Fibroblast of gingiva (primary cell): ENCODE data around the gene ZBTB21.

Experiments used
- DNase-seq: peaks from one replicate; pipeline ENCODE4 v3.0.0-alpha.2; 2011; ENCODE audit warnings: low read depth

Gene ZBTB21

DNA sequence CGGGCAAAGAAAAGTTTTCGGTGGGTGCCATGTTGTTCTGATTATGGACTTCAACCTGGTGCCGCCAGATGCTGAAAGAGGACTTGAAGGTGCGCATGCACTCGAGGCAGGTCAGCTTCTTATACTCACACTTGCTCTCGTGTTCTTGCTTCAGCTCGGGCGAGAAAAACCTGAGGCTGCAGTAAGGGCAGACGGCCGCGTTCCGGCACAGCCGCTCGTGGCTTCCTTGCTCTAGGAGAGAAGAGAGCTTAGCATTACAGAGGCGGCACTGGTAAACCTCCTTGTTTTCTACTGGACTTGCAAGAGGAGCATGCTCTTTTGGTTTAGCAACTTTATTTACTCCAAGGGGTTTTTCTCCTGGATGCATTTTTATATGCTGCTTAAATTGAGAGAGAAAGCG is 18.5 kb downstream of the ZBTB21 start:
- DNase-seq: no peak

DNA sequence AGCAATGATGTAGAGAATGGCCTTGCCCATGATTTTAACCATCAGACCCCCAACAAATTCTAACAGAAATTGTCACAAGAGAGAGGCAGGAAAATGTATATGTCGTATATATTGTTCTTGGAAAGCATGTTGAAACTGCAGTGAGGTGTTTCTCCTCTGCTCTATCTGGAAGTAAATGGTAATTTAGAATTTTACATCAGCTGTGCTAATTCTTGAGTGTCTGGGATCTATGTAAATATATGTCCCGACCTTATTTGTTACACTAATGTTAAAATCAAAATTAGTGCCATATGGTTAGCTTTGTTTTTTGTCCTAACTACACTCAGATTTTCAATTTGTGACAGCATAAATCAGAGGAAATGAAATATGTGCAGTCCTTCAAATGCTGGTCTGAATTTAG is 20.5 kb downstream of the ZBTB21 start:
- DNase-seq: no peak

DNA sequence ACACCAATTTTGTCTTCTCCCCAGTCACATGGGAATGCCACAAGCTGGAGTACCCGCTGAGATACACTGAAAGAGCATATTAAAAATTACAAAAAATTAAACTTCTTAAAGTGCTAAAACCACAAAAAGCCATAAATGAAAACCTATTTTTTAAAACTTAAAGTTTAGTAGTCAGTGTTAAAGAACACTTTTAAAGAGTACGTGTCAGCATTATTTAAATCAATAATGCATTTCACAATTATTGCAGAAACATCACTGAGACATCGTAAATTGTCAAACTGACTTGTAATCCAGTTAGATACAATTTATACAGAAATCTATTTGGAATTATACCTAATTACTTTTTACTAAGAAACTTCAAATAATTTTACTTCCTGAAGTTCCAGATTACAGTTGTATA is 22.9 kb downstream of the ZBTB21 start:
- DNase-seq: no peak

DNA sequence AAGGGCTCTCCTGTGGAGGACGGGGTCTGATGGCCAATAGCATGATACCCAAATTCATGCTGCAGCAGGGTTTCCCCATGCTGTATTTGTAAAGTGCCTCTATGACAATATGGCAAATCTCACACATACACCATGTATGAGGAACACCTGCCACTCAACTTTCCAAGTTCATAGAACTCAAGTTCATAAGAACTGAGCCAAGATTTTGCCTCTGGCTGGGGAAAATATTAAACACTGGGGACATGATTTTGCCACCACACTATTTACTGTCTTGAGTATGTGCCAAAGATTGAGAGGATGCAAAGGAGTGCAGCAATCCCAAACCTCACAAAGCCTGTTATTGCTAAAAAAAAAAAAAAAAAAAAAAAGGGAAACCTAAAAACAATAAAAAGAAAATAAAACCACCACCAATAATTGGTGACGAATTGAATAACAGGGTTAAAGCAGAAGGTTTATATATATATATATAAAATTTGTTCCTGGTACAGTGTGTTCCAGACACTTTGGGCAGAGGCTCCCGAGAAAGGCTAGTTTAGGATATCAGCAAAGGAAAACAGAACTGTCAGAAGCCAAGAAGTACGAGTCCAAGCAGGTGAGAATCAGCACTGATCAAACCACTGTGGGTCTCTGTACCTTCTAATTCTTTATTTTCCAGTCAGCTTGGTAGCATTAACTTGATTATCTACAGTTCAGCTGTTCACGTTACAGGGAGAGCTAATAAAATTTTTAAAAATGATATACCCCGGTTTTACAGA is 24.3 kb downstream of the ZBTB21 start:
- DNase-seq: no peak

DNA sequence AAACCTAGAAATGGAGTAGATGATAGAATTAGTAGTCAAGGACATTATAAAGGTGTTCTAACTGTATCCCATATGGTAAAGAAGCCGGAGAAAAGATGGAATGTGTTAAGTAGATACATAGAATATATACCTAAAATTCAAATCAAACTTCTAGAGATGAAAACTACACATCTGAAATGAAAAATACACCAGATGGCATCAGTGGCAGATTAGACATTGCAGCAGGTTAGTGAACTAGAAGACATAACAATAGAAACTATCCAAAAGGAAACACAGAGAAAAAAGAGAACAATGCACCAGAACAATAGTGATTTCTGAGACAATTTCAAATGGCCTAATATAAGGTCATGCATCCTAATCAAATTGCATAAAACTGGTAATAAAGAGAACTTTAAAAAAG is 26.9 kb downstream of the ZBTB21 start:
- DNase-seq: no peak

DNA sequence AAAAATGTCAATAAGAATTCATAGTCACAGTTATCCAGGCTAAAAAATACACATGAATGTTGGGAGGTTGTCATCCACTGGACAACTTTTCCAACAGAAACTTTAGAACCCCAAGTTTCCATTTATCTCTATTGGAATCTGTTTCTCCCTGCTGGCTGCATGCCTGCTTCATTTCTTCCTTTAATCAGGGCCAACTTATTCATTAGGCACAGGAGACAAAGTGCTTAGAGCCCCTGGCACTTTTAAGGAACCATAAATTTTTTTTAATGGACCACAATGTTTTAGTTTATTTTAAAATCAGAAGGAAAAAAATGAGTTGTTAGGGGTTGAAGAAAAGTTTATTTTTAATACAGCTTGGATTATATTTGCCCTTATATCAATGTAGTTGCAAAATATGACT is 29.6 kb downstream of the ZBTB21 start:
- DNase-seq: no peak

DNA sequence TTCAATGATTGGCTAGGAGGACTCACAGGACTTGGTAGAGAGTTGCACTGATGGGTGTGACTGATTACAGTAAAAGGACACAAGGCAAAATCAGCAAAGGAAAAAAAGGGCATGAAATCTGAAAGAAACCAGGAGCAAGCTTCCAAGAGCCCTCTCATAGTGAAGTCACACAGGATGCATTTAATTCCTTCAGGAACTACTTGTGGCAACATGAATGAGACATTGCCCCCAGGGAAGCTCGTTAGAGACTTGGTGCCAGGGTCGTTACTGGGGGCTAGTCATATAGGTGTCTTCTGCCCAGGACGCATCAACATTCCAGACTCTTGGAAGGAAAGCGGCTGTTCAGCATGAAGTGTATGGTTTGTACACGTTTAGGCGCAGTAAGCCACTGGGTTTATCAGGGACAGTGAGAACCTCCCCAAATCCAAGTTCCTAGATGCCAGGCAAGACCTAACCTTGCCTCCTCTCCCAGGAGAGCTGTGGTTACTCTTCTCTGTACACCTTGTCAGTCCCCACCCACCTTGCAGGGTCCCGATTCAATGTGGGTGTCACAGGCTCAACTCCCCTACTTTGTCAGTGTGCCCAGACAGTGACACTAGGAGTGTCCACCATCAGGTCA is 30.3 kb downstream of the ZBTB21 start:
- DNase-seq: no peak

DNA sequence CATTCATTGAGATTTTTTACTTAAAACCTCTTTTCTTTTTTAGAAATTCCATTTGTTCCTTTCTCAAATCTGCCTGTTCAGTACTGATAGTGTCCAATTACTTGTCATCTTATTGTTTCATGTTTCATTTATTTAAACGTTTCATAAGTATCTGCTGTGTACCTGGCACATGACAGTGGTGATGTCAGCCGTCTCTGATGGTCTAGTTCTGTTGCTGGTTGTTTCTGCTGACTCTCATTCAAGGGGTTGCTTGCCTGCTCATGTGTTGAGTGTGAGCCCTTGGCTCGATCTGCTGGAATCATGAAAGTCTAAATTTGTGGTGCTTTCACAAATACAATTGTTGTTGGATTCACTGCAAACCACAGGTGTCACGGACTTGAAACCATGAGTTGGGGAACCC is 30.8 kb downstream of the ZBTB21 start:
- no peak for DNase-seq

DNA sequence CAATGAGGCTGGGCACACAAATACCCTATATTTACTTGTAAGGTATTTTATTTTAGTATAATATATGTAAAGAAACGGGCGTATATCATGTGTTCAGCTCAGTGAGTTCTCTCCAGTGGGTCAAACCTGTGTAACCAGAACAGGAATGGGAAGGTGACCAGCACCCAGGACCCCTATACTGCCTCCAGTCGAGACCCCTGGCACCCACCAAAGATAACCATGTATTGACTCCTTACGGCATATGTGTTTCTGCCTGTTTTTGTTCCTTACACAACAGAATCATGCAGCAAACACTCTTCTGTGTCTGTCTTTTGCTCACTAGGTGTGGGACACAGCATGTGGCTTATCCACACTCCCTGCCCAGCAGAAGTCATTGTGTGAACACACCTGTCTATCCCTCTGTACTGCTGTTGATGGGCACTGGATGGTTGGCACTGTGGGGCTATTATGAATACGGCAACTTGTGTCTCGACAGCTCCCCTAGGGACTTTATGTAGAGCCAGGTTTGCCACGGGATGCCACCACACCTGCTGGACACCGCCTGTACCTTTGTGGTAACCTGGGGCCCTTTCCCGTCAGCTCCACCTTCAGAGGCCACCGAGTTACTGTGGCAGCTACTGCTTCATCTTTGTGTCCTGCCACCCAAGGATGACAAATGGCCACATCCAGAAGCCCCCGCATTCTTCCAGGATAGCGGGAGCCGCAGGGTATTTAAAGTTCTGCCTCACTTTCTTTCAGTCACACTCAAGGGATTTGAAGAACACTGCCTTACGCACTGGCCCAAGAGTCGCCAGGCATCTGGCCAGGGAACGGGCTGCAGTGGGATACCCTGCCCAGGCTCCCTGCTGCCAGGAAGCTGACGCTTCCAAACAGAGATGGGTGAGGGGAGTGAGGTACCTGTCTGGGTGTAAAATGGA is 32.9 kb downstream of the ZBTB21 start:
- DNase-seq: no peak

DNA sequence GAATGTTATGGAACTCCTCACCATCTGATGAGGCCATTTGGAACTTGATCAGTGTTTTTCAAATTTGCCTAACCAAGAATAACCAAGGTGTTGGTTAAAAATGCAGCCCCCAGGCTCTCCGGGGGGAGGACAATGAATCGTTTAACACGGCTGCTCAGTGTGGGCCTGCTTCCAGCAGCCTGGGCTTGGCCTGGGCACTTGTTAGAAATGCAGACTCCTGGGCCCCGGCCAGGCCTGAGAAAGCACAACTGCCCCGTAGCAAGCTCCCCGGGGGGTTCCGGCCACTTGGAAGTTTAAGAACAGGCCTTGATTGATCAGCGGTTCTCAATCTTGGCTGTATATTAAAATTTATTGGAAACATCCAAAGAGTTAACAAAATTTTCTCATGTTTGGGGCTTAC is 33.5 kb downstream of the ZBTB21 start:
- DNase-seq: no peak

DNA sequence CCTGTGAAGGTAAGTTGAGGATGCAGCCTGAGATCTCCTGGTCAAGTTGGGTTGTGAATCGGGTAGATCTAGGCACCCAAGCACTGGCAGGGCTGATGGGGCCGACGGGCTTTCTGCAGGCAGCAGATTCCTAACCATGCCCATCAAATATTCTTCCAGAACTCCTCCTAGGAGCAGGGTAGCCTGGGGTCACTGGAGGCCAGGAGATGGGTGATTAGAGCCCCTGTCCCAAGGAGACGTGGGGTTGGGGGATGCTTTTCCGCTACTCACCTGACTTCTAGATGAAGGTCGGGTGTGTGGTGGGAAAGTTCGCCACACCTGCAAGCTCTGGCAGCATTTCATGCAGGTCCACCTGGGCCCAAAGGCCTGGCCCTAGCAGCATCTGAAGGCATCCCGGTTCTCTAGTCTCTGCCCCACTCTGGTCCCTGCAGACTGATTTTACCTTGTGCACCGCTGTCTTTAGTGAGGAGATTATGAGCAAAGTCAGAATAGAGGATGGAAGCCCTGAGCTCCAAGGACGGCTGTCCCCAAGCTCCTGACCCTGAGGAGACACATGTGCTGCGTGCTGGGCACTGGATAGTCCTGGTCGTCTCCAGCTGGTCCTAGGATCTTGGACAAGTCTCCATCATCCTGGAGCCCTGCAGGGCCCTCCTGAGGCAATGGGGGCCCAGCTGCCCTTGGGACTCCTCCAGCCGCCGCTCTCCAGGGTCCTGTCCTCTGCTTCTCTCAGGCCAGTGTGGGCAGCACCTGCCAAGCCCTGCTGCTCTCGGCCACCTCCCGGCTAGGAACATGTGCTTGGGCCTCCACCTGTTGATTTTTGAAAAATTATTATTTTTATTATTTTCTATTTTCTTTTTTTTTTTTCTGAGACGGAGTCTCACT is 34.5 kb downstream of the ZBTB21 start:
- no peak for DNase-seq

DNA sequence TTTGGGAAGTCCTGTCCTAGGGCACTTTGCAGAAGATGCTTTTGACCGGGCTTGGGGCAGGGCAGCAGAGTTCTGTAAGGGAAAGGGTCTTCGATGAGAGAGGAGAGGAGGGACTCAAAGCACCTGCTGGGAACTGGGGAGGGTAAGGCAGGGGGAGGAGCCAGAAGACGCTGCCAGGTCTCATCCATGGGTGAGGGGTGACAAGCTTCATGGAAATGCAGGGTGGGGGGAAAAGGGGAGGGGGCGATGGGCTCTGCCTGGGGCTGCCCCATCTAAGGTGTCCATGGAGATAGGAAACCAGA is 35.5 kb downstream of the ZBTB21 start:
- DNase-seq: no peak

DNA sequence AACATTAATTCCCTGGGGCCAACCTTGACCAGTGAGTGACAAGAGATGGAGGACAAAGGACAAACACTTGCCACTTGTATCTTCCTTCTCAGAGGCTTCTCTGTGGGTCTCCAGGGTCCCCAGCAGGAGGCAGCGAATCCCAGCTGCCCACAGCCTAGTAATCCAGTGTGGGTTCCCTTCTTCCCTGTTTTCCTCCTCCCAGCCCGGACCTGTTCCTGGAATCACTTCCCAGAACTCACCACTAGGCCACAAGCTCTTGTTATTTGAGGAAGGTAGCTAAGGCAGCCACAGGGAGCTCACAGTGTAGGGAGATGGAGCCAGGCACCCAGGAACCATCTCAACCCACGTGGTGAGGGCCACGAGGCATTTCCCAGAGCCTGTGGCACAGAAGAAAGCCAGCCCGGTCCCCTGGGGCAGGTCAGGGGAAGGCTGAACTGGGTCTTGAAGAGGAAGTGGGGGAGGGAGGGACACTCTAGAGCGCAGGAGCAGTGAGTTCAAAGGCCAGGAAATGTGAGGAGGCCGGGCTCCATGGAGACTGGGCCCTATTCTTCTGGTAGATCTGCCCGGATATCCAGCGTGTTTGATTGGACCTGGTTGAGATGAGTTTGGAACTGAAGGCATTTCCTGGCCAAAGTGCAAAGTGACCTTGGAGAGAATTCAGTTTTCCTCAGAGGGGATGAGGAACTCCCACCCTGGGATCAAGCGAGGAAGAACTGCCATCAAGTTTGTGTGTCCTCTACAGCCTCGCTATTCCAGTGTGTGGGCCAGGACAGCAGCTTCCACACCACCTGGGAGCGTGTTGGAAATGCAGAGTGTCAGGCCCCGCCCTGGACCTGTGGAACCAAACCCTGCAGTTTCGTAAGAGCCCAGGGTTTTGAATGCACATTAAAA is 36.1 kb downstream of the ZBTB21 start:
- DNase-seq: no peak

DNA sequence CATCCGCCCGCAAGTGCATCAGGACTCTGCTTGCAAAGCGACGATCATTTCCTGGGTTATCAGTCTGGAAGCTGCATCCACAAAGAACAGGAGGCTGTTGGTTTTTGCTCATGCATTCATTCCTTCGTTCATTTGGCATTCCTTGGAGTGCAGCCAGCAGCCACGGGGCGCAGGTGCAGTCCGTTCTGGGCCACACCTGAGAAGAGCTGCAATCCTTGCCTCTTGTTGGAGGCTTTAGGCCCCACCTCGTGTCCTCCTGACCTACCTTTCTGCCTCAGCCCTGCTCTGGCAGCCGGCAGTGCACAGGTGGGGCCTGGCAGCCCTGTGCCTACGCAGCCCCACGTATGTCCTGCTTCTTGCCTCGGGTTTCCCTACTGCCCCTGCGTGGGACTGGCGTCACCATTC is 36.7 kb downstream of the ZBTB21 start:
- DNase-seq: no peak

DNA sequence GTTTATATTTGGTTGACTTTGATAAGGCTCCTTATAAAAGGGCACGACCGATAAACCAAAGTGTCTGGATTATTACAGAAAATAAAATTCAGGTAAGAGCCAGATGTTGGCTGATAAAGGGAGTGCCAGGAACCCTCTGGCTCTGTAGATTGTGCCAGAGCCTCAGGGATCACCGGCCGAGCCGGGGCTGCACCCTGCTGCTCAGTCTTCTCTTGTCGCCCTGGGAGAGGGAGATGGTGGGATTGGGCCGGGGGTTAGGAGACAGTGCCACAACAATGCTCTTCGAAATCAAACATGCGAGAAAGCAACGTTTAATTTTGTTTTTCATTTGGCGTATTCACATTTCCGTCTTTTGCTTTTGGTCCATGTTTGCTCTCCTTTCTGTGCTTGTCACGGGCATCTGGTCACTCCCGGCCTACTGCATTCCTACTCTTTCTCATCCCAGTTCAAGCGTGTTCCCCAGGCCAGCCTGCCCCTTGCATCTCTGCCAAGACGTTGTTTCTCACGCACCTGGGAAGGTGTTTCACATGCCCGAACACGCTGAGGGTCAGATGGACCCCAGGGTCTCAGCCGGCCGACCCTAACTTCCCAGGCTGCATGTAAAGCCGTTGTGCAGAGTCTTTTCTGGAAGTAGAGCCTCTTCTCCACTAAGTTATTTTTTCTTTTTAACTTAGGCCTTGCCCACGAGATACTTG is 37.5 kb downstream of the ZBTB21 start:
- DNase-seq: no peak

DNA sequence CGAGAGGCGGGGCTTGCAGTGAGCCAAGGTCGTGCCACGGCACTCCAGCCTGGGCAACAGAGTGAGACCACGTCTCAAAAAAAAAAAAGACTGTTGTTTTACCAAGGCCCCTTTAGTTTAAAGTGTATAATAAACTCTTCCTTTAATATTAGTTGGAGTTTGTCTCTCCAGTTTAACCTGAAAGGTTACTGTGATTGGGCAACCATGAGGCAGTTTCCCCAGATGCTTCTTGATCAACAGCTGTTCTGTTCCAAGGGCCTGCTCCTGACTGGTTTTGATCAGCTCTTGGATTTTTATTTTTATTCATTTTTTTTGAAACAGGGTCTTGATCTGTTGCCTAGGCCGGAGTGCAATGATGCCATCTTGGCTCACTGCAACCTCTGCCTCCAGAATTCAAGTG is 38.3 kb downstream of the ZBTB21 start:
- DNase-seq: no peak

DNA sequence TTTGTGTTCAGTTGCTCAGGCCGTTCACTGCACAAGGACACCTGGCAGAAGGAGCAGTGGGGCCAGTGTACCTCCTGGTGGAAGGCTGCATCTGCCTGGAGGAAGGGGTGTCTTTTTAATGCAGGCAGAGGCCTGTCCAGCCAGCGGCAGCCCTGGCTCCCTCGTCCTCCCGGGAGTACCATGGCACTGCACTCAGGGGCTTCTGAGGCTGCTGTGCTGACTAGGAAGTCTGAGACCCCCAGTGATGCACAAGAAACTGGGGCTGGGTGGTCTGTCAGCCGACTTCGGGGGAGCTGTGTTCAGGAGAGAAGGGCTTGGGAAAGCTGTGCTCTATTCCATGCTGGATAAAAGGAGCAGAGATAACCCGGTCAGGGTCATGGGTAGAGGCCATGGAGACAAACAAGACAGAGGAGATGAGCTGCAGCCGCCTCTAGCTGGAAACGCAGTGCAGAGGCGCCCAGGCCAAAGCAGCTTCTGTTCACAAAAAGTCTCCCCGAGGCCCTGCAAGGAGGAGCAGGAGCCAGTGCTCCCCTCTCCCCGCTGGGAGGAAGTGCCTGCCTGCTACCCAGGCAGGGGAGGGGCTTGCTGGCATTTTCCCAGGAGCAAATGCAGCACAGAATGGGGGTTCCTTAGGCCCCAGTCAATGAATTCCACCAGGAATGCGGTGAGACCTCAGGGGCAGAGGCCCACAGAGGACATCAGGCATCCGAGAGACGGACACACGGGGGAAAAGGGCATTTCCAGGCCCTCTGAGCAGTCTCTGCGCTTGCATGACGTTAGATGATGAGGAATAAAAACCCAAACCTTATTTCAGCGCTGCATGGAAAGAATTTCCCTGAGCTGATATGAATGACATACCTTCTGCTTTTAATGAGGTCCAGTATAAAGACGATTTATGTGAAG is 39.2 kb downstream of the ZBTB21 start:
- no peak for DNase-seq

DNA sequence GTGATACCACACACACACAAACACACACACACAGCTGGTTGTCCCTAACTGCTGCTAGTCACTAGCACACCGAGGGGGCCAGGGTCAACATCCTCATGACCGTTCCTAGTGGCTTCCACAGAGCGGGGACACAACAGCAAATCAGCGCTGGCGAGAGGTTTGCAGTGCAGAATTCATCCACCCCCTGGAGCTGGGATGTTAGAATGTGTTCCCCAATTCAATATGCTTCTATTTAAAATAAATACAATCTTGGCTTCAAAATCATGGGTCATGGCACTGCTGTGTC is 40.1 kb downstream of the ZBTB21 start:
- DNase-seq: no peak

DNA sequence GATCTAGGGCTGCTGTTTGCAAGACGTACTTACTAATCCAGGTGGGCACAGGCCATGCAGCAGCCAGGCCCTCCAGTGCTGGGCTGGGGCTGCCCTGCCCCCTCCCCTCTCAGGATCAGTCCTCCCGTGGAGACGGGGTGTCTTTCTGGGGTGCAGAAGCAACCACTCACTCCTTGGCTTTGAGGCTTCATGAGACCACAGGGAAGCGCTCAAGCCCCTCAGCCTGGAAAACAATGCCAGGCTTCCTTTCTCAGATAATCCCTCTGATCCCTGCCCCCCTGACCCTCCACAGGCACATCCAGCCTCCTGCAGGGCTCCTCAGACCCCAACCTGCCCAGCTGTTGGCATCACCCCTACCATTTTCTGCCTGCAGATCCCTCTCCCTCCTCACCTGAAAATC is 42.5 kb downstream of the ZBTB21 start:
- no peak for DNase-seq
